HG03045 (cell line): ENCODE measurements around the gene FAM204A.

Experiments
- ATAC-seq: cut with Tn5 transposase; IDR thresholded peaks from one replicate; pipeline ENCODE4 v1.9.1; 2021; ENCODE audit warnings: mild to moderate bottlenecking, moderate library complexity; ENCODE audit not compliant: unreplicated experiment

The FAM204A gene

GRCh38 chr10:118254654-118255053 is 87.5 kb downstream of the FAM204A start:
- ATAC-seq: no peak

- ATAC-seq: no peak
Measured at GRCh38 chr10:118253397-118253796, 88.7 kb downstream of the FAM204A start.

GRCh38 chr10:118251791-118252190 is 90.3 kb downstream of the FAM204A start:
- ATAC-seq: no peak

GRCh38 chr10:118249714-118250113 is 92.4 kb downstream of the FAM204A start:
- ATAC-seq: no peak
